Activated T-cell treated with anti-CD3 and anti-CD28 coated beads, Interleukin-2, amount 50 U/mL, for 24 hours (primary cell): ENCODE data around the gene ETF1.
"Not testable (repeated sequence)": the region's sequence is repeated elsewhere in the genome, so short reads cannot be mapped to it uniquely, and the experiment has no call there.

Source experiments
- DNase-seq: peaks from one replicate; pipeline ENCODE4 v3.0.0-alpha.2; 2020
- H3K27ac Mint-ChIP-seq: 2 replicates; pipeline ENCODE4 v1.8.0; 2020; ENCODE audit warnings: mild to moderate bottlenecking, mixed read lengths
- H3K27me3 Mint-ChIP-seq: 2 replicates; pipeline ENCODE4 v1.8.0; 2020; ENCODE audit warnings: mixed read lengths
- H3K36me3 Mint-ChIP-seq: 2 replicates; pipeline ENCODE4 v1.8.0; 2020; ENCODE audit warnings: low read depth, mixed read lengths
- H3K4me1 Mint-ChIP-seq: 2 replicates; pipeline ENCODE4 v1.8.0; 2020; ENCODE audit warnings: low read depth, mixed read lengths
- H3K4me3 Mint-ChIP-seq: 2 replicates; pipeline ENCODE4 v1.8.0; 2020; ENCODE audit warnings: mild to moderate bottlenecking, moderate library complexity, mixed read lengths
- H3K9me3 Mint-ChIP-seq: 2 replicates; pipeline ENCODE4 v1.8.0; 2020; ENCODE audit warnings: mixed read lengths

The ETF1 gene

DNA sequence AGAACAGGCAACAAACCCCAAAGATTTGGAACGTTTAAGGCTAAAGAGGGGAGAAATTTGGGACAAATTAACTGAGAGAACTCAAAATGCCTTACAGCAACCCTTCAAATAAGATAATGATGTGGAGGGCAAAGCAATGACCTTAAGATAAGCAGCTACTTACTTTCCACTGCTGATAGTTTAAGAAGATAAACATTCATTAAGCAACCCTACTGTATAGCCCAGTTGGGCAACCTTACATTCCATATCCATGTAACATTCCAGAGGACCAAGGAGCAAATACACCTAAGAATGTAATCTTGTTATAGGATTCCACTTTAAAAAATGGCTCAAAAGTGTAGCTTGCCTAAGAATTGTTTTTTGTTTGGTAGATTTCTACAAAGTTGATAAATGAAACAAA lies 14.8 kb downstream of the ETF1 start:
- Mint-ChIP-seq H3K4me3 (no peak overlapping the region), H3K4me1 (peaks cover 62% of the 10 kb centered on the region), H3K36me3 (peaks cover 92% of the 10 kb centered on the region), H3K9me3 (no peaks in the 10 kb centered on the region), H3K27ac (no peak overlapping the region), H3K27me3 (no peaks in the 10 kb centered on the region)
- no peak for DNase-seq

DNA sequence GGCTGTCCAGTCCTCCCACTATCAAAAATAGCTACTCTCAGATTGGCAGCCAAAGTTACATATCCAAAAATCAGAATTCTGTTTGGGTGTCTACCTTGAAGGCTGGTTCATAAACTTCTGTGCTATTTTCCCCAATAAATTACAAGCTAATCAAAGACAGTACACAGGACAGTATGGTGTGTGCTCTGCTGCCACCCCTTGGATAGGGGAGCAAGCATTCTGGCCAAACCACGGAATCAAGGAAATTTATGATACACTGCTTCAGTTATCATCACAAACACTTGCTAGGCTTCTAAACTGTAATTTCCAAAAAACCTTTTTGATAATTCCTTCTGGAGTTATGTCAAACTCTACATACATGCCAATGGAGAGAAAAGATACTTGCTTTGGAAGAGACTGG lies 15.9 kb downstream of the ETF1 start:
- Mint-ChIP-seq H3K4me3 (no peak overlapping the region), H3K27me3 (no peaks in the 10 kb centered on the region), H3K9me3 (no peaks in the 10 kb centered on the region), H3K36me3 (peaks cover 92% of the 10 kb centered on the region), H3K4me1 (peaks cover 54% of the 10 kb centered on the region), H3K27ac (peak overlapping the region; percentile 54)
- DNase-seq: no peak

DNA sequence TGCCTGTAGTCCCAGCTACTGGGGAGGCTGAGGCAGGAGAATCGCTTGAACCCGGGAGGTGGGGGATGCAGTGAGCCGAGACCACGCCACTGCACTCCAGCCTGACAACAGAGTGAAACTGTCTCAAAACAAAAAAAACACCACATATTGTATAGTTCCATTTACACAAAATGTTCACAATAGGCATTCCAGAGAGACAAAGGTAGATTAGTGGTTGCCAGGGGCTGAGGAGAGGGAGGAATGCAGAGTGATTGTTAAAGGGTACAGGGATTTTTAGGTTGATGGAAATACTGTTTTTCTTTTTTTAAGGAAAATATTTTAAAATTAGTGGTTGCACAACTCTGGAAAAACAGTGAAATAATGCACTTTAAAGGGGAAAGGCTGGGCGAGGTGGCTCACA lies 19.6 kb downstream of the ETF1 start:
- Mint-ChIP-seq H3K4me3 (no peak overlapping the region), H3K9me3 (no peaks in the 10 kb centered on the region), H3K36me3 (peaks cover 86% of the 10 kb centered on the region), H3K27me3 (no peaks in the 10 kb centered on the region), H3K4me1 (peaks cover 40% of the 10 kb centered on the region), H3K27ac (no peak overlapping the region)
- DNase-seq: no peak

DNA sequence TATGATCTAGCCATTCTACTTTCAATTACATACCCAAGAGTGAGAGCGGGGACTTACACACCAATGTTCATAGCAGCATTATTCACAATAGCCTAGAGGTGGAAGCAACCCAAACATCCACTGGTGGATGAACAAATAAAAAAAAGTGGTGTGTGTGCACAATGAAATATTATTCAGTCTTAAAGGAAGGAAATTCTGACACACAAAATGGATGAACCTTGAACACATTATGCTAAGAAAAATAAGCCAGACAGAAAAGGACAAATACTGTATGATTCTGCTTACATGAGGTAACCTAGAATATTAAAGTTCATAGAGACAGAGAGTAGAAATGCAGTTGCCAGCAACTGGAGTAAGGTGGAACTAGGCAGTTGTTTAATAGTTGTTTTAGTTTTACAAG lies 22.1 kb downstream of the ETF1 start:
- Mint-ChIP-seq H3K27ac (peak overlapping the region; percentile 81), H3K4me1 (peaks cover 23% of the 10 kb centered on the region), H3K4me3 (no peak overlapping the region), H3K36me3 (peaks cover 86% of the 10 kb centered on the region), H3K9me3 (no peaks in the 10 kb centered on the region), H3K27me3 (no peaks in the 10 kb centered on the region)
- no peak for DNase-seq

DNA sequence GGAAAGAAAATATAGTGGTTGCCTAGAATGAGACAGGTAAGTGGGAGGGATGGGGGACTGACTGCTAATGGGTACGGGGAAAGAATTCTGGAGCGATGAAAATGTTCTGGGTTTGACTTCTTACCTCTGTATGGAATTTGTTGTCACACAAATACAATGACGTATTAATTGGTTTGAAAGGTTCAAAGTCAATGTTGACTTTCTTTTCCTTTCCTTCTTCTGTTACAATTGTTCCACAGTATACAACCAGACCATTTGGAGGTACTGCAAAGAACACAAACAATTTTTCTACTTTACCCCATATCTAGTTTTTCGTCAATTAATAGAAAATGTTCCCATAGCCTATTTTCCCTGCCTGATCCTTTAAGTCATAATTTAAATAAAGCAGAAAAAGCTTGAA lies 25.6 kb downstream of the ETF1 start:
- no peak for DNase-seq
- H3K27me3 Mint-ChIP-seq: no peaks in the 10 kb centered on the region
- H3K4me1 Mint-ChIP-seq: peaks cover 14% of the 10 kb centered on the region
- peak overlapping the region; percentile 26 for H3K27ac Mint-ChIP-seq
- H3K36me3 Mint-ChIP-seq: peaks cover 90% of the 10 kb centered on the region
- no peak overlapping the region for H3K4me3 Mint-ChIP-seq
- H3K9me3 Mint-ChIP-seq: no peaks in the 10 kb centered on the region

DNA sequence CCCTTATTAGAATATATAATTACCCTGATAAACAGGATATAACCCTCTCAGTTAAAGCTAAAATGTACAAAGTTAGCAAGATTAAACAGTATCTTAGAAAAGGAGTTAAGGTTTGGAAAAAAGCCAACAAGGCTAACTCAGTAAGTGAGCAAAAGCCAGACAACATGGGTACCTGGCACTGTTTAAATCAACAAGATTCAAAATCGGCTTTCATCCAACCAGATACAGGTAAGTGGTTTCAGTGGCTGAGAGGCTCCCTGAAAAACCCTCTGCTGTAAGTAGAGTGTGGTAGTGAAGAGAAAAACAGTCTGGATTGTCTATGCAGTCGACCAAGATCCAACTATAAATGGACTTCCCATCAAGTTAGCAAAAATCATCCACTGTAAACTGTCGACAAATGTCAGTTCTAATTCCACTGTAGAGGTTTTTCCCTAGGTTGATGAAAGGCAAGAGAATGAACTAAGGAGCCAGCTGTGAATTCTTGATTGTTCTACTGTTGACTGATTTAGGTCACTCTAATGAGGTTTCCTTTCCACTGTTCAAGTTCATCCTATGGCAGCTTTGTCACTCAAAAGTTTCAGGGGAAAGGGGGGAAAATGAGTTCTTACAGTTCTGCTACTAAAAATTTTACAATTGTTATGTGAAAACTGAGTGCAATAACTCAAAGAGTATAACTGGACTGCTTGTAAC lies 27.3 kb downstream of the ETF1 start:
- Mint-ChIP-seq H3K9me3 (no peaks in the 10 kb centered on the region), H3K36me3 (peaks cover 91% of the 10 kb centered on the region), H3K27ac (no peak overlapping the region), H3K4me3 (no peak overlapping the region), H3K27me3 (no peaks in the 10 kb centered on the region), H3K4me1 (peaks cover 8% of the 10 kb centered on the region)
- DNase-seq: no peak

DNA sequence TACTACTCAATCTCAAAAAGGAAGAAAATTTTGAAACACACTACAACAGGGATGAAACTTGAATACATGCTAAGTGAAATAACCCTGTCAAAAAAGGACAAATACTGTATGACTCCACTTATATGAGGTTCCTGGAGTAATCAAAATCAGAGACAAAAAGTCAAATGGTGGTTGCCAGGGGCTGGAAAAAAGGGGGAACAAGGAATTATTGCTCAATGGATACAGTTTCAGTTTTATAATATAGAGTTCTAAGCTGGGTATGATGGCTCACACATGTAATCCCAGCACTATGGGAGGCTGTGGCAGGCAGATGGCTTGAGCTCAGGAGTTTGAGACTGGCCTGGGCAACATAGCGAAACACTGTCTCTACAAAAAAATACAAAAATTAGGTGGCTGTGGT lies 29.0 kb downstream of the ETF1 start:
- Mint-ChIP-seq H3K36me3 (peaks cover 96% of the 10 kb centered on the region), H3K27ac (peak overlapping the region; percentile 37), H3K4me3 (no peak overlapping the region), H3K9me3 (no peaks in the 10 kb centered on the region), H3K27me3 (no peaks in the 10 kb centered on the region), H3K4me1 (peaks cover 4% of the 10 kb centered on the region)
- DNase-seq: no peak

DNA sequence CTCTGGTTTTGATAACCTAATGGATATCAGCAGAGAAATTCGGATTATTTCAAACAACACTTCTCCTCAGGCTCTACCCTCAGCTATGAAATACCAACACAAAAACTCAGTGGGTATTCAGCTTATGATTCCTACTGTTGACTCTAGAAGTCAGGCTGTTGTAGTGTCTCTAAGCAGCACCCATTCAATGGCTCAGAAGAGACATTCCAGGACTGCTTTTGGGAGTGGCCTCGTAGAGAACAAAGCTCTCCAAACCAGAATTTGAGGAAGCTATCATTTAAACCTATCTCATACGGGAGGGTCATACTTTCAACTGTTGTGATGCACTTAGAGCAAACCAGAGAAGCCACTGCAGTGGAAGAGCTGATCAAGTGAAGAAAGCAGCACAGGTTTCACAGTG lies 34.1 kb downstream of the ETF1 start:
- Mint-ChIP-seq H3K4me1 (no peaks in the 10 kb centered on the region), H3K9me3 (no peaks in the 10 kb centered on the region), H3K27me3 (no peaks in the 10 kb centered on the region), H3K27ac (peak overlapping the region; percentile 61), H3K4me3 (no peak overlapping the region), H3K36me3 (peaks cover 94% of the 10 kb centered on the region)
- DNase-seq: no peak

DNA sequence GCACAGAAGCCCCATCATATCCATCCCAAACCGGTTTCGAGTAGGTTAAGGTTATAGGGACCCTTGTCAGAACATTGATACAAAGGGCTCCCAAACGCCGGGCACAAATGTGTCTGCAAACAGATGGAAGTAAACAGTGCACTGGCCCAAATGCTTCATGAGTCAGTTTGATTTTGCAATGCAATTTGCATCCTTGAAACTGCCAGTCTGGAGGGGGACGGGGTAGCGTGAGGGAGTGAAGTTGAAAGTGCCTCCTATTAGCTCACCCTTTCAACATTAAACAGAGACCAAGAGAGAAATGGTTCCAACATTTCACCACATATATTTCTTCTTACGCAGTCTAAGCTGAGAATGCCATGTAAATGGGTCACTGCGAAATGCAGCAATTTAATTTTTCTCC lies 35.6 kb downstream of the ETF1 start:
- not testable (repeated sequence) for H3K9me3 Mint-ChIP-seq, H3K4me3 Mint-ChIP-seq, H3K27me3 Mint-ChIP-seq, DNase-seq, H3K4me1 Mint-ChIP-seq
- Mint-ChIP-seq H3K36me3 (peaks cover 85% of the 10 kb centered on the region), H3K27ac (peak overlapping the region; percentile 58)

DNA sequence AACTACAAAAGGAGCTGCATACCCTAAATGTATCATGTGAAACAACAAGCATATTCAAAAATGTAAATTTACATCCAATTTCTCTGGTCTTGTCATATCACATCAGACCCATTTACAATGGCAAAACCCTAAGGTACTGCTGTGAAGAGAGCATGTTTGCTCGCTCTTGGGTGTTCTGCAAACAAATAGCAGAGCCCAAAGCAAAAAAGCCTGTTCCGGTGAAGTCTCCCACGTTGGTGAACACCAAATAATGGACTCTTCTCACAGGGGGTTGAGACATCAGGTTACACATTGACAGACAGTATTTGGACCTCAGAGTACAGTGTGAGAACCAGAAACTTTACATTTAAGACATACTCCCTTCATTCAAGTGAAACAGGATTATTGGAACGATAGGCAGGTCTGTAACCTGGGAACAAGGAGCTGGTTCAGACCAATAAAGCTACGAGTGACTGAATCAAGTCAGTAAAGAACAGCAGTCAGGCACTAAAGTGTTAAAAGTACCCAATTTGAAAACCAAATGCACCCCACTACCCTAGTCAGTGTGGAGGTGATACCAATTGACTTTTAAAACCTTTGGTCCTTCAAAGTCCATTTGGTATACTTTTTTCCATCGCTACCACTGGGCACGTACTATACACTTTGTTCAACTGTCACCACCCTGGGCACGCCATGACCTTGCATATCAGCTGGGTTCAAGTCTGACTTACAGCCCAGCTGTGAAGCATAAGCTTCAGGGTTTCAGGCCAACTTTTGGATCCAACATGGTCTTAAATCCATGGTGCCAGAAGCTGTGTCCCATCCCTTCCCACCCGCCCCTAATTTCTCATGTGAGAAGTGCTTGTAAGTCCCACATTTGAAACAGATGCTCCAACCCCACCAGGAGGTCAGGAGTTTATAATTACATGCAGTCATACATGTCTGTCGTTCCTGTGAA lies 36.4 kb downstream of the ETF1 start:
- Mint-ChIP-seq H3K27me3 (no peaks in the 10 kb centered on the region), H3K36me3 (peaks cover 81% of the 10 kb centered on the region), H3K27ac (no peak overlapping the region), H3K4me3 (no peak overlapping the region), H3K9me3 (no peaks in the 10 kb centered on the region), H3K4me1 (no peaks in the 10 kb centered on the region)
- DNase-seq: no peak

DNA sequence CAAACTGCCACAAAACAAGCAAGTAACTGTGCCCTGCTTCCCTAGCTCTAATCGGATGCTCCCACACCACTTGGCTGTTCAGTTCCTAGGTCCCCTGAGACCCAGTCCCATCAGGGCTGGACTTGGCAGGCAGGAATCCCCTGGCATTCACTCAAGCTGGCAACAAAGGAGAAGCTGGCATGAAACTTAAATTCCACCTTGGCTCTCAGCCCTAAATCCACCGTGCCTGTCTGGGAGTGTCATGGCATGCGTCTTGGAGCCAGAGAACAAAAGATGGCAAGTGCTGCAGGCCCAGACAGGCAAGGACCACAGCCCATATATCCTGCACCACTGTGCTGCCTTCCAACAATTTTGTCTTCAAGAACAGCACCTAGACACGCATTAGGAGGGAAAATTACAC lies 38.2 kb downstream of the ETF1 start:
- Mint-ChIP-seq H3K9me3 (no peaks in the 10 kb centered on the region), H3K27ac (peak overlapping the region; percentile 19), H3K36me3 (peaks cover 62% of the 10 kb centered on the region), H3K27me3 (no peaks in the 10 kb centered on the region), H3K4me3 (no peak overlapping the region), H3K4me1 (no peaks in the 10 kb centered on the region)
- DNase-seq: no peak

DNA sequence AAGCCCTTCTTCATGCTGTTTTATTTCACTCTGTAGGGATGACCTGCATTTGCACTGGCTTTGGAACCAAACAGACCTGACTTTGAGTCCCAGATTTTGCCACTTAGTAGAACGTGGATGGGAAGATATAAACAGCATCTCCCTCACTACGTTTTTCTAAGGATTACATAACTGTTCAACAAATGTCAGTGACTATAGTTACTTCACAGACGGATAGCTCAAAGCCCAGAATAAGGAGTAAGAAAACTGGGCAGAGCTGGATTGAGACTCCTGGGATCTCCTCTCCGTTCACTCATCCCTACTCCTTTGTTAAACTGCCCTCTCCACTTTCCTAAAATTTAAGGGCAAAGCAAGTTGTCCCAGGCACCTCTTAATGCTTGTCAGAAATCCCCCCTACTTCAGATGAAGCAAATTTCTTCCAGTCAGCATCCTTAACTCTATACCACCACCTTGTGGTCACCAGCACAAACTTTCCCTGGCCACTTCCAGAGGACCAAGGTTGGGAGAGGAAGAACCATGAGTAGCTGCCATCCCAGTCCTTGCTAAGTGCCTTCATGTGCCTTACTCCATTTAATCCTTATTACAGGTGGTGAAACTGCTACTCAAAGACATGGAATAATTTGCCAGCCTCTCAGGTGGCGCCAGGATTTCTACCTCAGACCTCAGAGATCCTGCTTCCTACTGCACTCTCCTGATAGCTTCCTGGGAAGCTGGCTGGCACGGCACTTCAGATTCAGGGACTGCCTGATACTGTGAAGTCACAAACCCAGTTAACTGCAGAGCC lies 39.4 kb downstream of the ETF1 start:
- H3K4me3 Mint-ChIP-seq: no peak overlapping the region
- H3K36me3 Mint-ChIP-seq: peaks cover 51% of the 10 kb centered on the region
- DNase-seq: no peak
- H3K27ac Mint-ChIP-seq: no peak overlapping the region
- H3K9me3 Mint-ChIP-seq: no peaks in the 10 kb centered on the region
- H3K4me1 Mint-ChIP-seq: no peaks in the 10 kb centered on the region
- no peaks in the 10 kb centered on the region for H3K27me3 Mint-ChIP-seq

DNA sequence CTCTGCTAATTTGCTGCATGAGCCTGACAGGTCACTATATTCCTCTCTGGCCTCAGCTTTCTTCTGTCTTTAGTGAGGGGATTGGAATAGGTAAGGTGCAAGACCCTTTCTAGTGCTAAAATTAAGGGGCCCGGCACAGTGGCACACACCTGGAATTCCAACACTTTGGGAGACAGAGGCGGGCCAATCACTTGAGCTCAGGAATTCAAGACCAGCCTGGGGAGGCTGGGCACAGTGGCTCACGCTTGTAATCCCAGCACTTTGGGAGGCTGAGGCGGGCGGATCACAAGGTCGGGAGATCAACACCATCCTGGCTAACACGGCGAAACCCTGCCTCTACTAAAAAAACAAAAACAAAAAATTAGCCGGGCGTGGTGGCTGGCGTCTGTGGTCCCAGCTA lies 40.5 kb downstream of the ETF1 start:
- H3K4me1 Mint-ChIP-seq: no peaks in the 10 kb centered on the region
- H3K36me3 Mint-ChIP-seq: peaks cover 39% of the 10 kb centered on the region
- no peak for DNase-seq
- no peaks in the 10 kb centered on the region for H3K27me3 Mint-ChIP-seq
- H3K9me3 Mint-ChIP-seq: no peaks in the 10 kb centered on the region
- no peak overlapping the region for H3K27ac Mint-ChIP-seq
- no peak overlapping the region for H3K4me3 Mint-ChIP-seq

DNA sequence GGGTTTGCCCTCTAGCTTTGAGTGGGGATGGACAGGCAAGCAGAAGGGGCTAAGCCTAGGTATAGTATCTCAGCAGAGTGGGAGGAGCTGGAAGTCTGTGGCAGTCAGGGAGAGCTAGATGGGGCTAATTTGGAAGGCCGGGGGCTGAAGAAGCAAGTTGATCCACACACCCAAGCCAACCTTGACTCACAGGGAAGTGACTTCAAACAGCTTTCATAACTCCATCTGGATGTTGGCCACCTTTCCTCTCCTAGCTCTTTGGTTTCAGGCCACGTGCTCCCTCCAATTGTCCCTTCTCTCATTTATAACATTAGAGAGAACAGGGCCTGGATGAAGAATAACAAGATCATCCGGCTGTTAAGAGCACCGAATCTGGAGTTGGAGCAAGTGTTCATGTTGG lies 40.9 kb downstream of the ETF1 start:
- Mint-ChIP-seq H3K36me3 (peaks cover 35% of the 10 kb centered on the region), H3K4me3 (no peak overlapping the region), H3K27me3 (no peaks in the 10 kb centered on the region), H3K9me3 (no peaks in the 10 kb centered on the region), H3K27ac (no peak overlapping the region), H3K4me1 (no peaks in the 10 kb centered on the region)
- no peak for DNase-seq

DNA sequence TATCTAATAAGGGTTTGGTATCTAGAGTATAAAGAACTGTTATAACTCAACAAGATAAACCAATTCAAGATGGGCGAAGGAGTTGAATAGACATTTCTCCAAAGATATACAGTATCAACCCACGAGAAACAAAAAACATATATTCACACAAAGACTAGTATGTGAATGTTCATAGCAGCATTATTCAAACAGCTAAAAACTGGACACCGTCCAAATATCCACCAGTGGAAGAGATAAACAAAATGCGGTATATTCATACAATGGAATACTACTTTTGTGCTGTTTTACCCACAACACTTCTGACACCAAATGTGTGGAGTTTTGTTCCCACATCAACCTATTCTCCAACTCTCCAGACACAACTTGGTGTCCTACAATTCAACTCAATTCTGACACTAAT lies 44.7 kb downstream of the ETF1 start:
- Mint-ChIP-seq H3K4me1 (no peaks in the 10 kb centered on the region), H3K36me3 (peaks cover 3% of the 10 kb centered on the region), H3K4me3 (no peak overlapping the region), H3K27ac (no peak overlapping the region), H3K9me3 (no peaks in the 10 kb centered on the region), H3K27me3 (no peaks in the 10 kb centered on the region)
- DNase-seq: no peak
